ENCODE measurements around the gene MSTN.
"Not testable (repeated sequence)": the region's sequence is repeated elsewhere in the genome, so short reads cannot be mapped to it uniquely, and the experiment has no call there.

Gene MSTN

DNA sequence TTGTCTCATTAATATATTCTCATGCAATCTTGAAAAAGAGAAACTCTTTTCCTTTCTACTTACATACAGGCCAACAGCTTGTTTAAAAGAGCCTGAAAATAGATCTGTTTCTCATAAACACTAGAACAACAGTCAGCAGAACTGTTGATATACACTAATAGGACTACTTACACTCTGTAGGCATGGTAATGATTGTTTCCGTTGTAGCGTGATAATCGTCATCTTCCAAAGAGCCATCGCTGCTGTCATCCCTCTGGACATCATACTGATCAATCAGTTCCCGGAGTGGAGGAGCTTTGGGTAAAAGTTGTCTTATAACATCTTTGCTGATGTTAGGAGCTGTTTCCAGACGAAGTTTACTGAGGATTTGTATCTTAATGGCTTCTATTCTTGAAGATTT, 476 bp downstream of the MSTN start:
- DNase-seq: no peak

DNA sequence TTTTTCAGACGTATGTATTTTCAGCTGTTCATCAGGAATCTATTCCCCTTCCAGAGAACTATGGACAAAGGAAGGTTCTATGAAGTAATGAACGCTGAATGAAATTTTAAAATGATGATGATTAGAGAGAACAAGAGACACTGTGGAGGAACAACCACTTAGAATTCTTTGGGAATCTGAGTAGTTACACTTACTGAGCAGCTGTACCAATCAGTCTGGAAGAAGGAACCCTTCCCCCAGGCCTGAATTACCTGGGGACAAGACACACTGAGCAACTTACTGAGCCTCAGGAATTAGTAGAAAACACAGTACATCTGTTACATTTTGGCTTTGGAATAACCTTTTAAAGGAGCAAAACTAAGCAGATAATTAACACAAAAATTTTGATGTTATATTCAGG, 1.9 kb downstream of the MSTN start:
- no peak for DNase-seq

DNA sequence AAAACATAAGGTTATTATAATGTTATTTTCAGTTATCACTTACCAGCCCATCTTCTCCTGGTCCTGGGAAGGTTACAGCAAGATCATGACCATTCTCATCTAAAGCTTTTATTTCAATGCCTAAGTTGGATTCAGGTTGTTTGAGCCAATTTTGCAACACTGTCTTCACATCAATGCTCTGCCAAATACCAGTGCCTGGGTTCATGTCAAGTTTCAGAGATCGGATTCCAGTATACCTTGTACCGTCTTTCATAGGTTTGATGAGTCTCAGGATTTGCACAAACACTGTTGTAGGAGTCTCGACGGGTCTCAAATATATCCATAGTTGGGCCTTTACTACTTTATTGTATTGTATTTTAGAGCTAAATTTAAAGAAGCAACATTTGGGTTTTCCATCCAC, 2.5 kb downstream of the MSTN start:
- DNase-seq: no peak

DNA sequence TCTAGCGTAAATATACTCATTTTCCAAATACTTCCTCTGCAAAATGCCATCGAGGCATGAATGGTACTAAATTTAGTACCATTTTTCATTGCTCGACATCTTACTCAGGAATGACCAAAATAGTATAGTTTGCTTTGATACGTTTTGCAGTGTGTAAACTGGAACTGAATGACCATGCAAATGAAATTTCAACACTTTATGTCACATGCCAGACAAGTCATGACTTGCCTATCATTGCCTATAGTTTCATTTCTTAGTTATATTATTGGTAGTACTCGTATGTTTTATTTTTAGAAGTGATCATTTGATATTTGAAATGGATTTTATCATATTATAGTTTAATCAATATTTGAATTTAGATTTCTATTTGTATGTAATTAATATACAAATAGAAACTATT, 9.1 kb downstream of the MSTN start:
- DNase-seq: no peak

DNA sequence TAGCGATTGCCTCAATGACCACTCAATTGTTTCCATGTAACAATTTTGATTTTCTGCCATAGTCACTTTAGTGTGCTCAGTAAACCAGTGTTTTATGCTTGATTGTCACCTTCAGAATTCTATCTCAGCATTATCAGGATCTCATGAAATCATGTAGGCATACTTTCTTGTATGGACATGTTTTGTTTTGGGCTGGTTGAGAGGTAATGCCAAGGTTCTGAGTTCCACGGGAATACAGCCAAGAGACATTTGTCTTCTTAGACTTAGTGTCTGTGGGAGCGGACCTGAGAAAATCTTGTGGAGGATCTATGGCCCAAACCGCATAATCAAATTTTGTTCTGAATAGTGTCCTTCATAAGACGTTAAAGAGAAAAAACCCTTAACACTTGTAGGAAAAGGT, 10.2 kb downstream of the MSTN start:
- DNase-seq: no peak

DNA sequence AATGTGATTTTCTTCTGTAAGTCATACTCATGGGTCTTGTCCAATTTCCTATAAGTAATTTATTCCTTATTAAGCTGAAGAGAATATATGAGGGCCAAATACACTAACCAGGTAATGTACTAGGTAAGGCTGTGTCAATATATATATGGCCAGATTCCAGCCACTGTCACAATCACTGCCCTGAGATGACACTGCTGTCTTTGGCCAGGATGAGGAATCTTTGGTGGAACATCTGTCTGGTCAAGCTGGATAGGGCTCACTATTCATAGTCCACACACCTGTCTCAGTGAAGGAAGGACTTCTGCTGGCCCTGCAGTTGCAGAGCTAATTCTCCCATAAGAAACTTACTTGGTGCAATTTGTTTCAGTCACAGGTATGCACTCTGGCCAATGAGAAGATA, 11.3 kb downstream of the MSTN start:
- no peak for DNase-seq

DNA sequence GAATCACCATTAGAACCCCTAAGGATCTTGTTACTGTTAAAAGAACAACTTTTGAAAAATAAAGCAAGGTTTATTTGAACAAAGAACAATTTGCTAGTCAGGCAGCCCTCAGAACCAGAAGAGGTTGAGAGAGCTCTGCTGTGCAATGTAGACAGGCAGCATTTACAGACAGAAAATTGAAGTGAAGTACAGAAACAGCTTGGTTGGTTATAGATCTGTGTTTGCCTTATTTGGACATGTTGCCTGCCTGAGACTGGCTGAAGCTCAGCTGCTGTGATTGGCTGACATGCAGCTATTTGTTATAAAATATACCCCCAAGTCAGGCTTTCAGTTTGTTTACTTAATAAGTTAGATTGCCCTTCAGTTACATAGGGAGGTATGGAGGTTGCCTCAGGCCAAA, 12.5 kb downstream of the MSTN start:
- no peak for DNase-seq

DNA sequence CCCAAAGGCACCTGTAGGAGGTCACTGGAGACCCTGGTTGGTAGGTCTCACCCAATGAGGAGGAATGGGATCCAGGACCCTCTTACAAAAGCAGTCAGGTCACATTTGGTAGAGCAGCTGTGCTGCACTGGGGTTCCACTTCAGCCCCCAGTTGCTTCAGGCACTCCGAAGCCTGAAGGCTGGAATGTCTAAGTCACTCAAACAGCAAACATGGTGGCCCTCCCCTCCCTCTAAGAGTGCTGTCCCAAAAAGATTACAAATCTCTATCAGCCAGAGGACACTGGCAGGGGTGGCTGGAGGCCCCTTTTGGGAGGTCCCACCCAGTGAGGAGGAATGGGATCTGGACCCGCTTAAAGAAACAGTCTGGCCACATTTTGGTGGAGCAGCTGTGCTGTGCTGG, 17.7 kb downstream of the MSTN start:
- DNase-seq: no peak

DNA sequence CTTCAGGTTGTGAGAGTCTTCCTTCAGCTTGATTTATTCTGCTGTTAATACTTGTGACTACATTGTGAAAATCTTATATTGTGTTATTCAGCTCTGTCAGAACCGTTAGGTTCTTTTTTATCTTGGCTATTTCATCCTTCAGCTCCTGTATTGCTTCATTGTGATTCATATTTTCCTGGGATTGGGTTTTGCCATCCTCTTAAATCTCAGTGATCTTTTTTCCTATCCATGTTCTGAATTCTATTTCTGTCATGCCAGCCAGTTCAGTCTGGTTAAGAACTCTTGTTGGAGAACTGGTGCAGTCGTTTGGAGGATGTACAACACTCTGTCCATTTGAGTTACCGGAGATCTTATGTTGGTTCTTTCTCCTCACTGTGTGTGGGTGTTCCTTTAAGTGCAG, 19.1 kb downstream of the MSTN start:
- DNase-seq: no peak

DNA sequence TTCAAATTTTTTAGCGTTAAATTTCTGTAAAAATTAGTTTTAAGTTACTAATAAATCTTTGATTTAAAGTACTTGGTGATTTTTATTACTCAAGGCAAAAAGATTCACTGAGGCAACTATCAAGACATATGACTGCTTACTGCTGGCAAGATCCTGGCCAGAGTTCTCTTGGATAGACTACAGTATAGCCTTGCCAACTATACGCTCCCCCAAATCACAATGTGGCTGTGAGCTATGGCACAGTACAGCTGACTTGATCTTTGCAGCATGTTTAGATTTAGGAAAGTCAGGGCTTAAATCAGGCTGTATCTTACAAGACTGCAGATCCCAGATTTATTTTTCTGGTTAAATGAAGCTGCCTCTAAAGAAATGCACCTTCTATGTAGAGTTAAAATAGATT, 26.5 kb downstream of the MSTN start:
- DNase-seq: no peak

DNA sequence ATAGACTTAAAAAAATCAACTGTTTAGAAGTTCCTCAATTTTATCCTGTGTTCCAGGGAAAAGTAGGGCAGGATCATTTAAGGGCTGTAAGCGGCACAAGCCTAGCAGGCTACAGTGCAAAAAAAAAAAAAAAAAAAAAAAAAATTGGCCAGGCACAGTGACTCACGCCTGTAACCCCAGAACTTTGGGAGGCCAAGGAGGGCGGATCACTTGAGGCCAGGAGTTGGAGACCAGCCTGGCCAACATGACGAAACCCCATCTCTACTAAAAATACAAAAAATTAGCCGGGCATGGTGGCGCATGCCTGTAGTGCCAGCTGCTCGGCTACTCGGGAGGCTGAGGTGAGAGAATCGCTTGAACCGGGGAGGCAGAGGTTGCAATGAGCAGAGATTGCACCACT, 28.1 kb downstream of the MSTN start:
- DNase-seq: not testable (repeated sequence)

DNA sequence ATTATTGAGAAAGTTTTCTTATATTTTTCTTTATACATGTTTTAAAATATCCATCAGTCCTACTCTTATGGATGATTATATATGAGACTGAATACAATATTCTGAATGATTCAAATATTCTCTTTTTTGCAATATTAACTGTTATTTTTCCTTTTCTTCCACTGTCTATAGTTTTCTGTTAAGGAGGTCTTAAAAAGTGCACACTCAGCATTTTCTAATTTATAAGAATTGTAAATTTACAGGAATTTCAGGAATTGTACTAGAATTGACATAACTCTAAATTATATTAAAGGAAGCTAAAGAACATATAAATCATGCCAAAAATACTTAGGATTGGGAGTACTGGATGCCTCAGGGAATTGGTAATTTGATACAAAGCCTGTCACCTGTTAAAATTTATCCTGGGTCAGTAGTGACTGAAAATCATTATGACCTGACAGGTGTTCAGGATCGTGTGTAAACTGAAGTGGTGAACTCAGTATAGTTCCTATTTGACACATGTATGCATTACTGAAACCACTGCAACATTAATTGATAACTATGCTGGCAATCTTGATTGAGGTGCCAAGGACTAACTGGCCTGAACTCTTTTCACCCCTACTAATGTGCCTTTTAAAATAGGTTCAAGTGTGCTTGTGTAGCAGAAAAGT, 30.4 kb downstream of the MSTN start:
- no peak for DNase-seq

DNA sequence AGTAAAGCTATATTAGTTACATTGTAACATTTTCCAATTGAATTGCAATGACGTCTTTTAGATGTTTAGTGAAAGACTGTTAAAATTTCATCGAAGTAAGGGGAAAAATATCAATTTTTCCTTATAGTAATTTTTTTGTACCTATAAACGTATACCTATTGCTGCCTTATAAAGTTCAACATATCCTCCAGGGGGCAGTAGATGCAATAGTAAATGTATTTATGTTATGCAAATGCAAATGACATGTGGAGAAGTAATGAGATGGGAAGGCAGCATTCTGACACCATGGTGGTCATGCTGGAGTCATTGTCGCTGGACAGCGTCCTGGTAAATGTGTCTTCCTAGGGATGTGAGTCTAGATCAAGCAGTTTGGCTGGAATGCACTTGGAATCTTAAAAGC, 38.7 kb downstream of the MSTN start:
- DNase-seq: peak; percentile 48

DNA sequence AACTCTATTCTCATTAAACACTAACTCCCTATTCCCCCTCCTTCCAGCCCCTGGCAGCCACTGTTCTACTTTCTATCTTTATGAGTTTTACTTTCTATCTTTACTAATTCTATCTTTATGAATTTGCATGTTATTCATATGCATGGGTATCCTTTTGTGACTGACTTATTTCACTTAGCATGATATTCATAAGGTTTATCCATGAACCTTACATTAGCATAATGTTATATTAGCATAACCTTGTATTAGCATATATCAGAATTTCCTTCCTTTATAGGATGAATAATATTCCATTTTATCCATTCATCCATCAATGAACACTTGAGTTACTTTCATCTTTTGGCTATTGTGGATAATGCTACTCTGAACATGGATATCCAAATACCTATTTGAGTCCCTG, 41.8 kb downstream of the MSTN start:
- no peak for DNase-seq

DNA sequence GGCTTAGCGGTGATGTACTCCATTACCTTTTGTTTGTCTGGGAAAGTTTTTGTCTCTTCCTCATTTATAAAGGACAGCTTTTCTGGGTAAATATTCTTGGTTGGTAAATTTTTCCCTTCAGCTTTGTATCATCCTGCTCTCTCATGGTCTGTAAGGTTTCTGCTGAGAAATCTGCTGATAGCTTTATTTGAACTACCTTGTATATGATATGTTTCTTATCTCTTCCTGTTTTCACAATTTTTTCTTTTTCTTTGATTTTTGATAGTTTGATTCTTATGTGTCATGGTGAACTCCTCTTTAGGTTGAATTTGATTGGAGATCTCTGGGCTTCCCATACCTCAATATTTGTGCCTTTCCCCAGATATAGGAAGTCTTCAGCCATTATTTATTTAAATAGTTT, 44.7 kb downstream of the MSTN start:
- DNase-seq: no peak

DNA sequence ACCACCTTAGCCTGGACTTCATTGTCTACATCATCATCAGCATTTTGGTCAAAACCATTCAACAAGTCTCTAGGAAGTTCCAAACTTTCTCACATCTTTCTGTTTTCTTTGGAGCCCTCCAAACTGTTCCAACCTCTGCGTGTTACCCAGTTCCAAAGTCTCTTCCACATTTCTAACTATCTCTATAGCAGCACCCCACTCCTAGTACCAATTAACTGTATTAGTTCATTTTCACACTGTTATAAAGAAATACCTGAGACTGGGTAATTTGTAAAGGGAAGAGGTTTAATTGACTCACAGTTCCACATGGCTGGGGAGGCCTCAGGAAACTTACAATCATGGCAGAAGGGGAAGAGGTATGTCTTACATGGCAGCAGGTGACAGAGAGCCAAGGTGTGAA, 46.6 kb downstream of the MSTN start:
- not testable (repeated sequence) for DNase-seq

Data from CD4-positive, alpha-beta T cell treated with Interleukin-10 for 1 hour (primary cell).